HTR-8/SVneo (cell line): ENCODE results near the gene JMJD6.
"Not testable (repeated sequence)": the region's sequence is repeated elsewhere in the genome, so short reads cannot be mapped to it uniquely, and the experiment has no call there.

Experiments used
- DNase-seq: peaks from one replicate; pipeline ENCODE4 v3.0.0; 2011; ENCODE audit warnings: low spot score, mixed read lengths; ENCODE audit not compliant: insufficient read length
- FAIRE-seq: peaks from 2 replicates; lab custom pipeline; 2011; peaks lifted over from hg19 to GRCh38; lab: Jason Lieb, UNC

Gene JMJD6

GRCh38 chr17:76720211-76720610 lies 6.2 kb downstream of the JMJD6 start:
- DNase-seq (no peak), FAIRE-seq (no peak)

DNA sequence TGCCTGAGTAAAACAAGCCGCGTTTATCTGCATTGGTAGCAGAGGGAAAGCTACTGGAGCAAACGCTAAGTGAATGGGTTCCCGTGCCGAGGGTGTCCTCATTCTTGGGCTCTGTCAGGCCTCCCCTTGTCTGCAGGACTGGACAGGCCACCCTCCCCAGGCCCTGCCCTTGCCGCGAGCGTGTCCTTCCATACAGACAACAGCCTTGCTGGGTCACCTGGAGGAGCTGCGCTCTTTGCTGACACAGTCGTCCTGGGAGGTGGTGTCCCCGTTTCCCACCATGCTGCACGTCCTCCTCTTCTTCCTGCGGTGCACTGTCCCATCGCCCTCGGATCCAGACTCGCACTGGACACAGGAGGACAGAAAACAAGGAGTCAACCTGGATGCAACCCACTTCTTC lies 7.9 kb downstream of the JMJD6 start:
- FAIRE-seq = no peak

DNA sequence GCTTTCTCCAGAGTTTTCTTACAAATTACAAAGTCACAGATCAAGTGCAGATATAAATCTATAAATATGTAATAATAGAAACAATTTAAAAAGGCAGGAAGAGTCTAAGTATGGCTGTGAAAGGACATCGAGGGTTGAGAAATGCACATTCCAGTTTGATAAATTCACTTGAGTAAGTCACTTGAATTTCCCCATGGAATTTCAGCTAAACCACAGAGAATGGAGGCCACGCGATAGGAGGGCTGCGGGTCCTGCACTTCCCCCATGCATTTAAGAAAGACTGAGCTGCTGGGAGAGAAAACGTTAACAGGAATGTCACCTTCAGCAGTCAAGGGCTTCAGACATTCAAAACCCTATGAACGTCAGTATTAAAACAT lies 9.6 kb downstream of the JMJD6 start:
- FAIRE-seq (no peak), DNase-seq (no peak)

More for the DNA sequence above, 7.9 kb downstream of the JMJD6 start:
- no peak for DNase-seq

- no peak for DNase-seq
- FAIRE-seq = peak; percentile 38
These were observed 10.1 kb downstream of the JMJD6 start for GRCh38 chr17:76716146-76716838.

DNA sequence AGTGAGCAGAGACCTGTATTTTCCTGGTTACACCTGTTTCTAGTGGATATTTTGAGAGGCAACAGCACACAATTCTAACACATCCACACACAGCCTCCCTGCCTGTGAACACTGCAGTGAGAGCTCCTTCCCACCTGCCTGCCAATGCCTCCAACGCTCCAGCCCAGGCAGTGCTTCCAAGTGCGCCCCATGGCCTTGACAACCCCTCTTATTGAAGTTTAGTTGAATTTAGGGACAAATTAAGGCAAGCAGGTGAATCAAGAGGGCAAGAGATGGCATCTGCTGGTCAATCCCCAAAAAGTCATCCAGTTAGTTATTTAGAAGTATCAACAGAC lies 10.9 kb downstream of the JMJD6 start:
- DNase-seq (no peak), FAIRE-seq (no peak)

DNA sequence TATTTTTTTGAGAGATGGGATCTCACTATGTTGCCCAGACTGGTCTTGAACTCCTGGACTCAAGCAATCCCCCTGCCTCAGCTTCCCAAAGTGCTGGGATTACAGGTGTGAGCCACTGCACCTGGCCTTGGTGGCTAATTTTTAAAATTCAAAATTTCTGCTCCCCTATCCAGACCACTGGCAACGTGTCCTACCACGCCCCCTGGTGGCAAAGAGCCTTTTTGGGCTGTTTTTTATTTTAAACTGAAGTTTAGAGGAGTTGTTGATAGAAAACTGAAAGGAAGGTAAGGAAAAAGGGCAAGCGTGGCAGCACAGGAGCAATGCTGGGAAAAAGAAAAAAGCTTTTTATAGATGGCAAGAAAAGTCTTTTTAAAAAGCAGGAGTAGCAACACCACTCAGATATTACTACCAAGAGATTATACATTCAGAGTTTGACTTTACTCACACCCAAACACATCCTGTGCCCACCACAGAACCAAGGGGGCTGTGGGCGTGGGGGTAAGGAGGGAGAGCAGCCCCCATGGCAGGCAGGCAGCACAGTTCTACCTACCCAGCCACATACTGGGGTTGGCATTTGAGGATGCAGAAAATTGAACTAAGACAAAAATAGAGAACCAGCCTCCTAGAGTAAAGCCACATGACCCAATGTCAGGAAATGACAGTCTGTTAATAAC lies 11.4 kb downstream of the JMJD6 start:
- no peak for DNase-seq
- no peak for FAIRE-seq

DNA sequence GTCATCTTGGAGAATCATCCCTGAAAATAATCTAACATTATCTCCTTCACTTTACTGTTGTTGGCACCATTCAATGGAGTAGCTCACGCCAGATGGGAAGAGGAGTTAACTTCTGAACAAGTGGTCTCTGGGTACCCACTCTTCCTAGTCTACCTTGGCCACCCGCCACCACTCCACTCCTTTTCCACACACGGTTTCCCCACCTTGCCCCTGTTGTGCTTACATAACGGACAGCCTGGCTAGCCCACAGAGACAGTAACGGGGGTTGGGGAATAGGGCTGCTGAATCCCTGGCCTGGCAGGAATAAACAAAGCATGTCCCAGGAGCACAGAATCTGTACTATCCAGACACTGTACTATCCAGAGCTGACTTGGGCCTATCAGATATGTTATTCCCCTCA lies 12.1 kb downstream of the JMJD6 start:
- no peak for FAIRE-seq
- DNase-seq = no peak

GRCh38 chr17:76713765-76714164 lies 12.6 kb downstream of the JMJD6 start:
- FAIRE-seq = no peak
- DNase-seq = no peak

- not testable (repeated sequence) for DNase-seq, FAIRE-seq
These were observed 14.1 kb downstream of the JMJD6 start for GRCh38 chr17:76712321-76712720.

- DNase-seq (peak; percentile 89), FAIRE-seq (peak; percentile 54)
These were observed 15.4 kb downstream of the JMJD6 start, which contains the start of gene MXRA7 for GRCh38 chr17:76710863-76711611. Gene MXRA7 (minus strand): TSS chr17:76710965. CDS start chr17:76710946, 19 bp downstream.

GRCh38 chr17:76709951-76710862 lies 16.2 kb downstream of the JMJD6 start:
- not testable (repeated sequence) for FAIRE-seq, DNase-seq

- peak; percentile 97 for FAIRE-seq
- DNase-seq = peak; percentile 95
These were observed 17.1 kb downstream of the JMJD6 start for GRCh38 chr17:76709077-76709950.

- FAIRE-seq (no peak), DNase-seq (no peak)
These were observed 18.2 kb downstream of the JMJD6 start for GRCh38 chr17:76707985-76708807.

GRCh38 chr17:76706817-76707216 lies 19.6 kb downstream of the JMJD6 start:
- FAIRE-seq (peak; percentile 54), DNase-seq (no peak)

- DNase-seq = no peak
These were observed 21.6 kb downstream of the JMJD6 start for GRCh38 chr17:76704805-76705204.

GRCh38 chr17:76702941-76703637 lies 23.3 kb downstream of the JMJD6 start:
- FAIRE-seq (no peak), DNase-seq (no peak)

More at GRCh38 chr17:76704805-76705204, 21.6 kb downstream of the JMJD6 start:
- no peak for FAIRE-seq

GRCh38 chr17:76702076-76702475 lies 24.3 kb downstream of the JMJD6 start:
- no peak for DNase-seq
- FAIRE-seq = no peak
